K562 (cell line): ENCODE results near the gene TMEM107. TPM values are rescaled to one million over a fixed set of nuclear protein-coding genes. Genes with fewer than 3 reads are reported as not detected.

Source experiments
- CTCF ChIP-seq, 3 experiments: IDR thresholded peaks in 2 of 3; conservative IDR thresholded peaks in 1 of 3; 2 replicates each; pipeline ENCODE4 v1.5.1; 2011 to 2012; ENCODE audit warnings: low read length in 3 of 3, mild to moderate bottlenecking in 3 of 3, control low read depth in 2 of 3, improper control_type of control experiment in 1 of 3, inconsistent platforms in 1 of 3, low read depth in 1 of 3, mixed read lengths in 1 of 3, moderate library complexity in 1 of 3; ENCODE audit not compliant: insufficient read depth in 2 of 3
- ESRRA ChIP-seq: fragments of 450-650 bp; IDR thresholded peaks from 2 replicates; pipeline ENCODE4 v1.6.1; 2014; ENCODE audit warnings: low read depth, mild to moderate bottlenecking, moderate library complexity, borderline replicate concordance
- MYNN ChIP-seq, 2 experiments: sonication (generic); formaldehyde crosslinking in 1 of 2; IDR thresholded peaks; 2 replicates each; pipeline versions ENCODE4 v1.5.0 to v1.6.1; 2016 to 2020; ENCODE audit warnings: antibody characterized with exemption in 1 of 2, missing genetic modification reagents in 1 of 2
- PRDM10 ChIP-seq: fragments of 450-650 bp; IDR thresholded peaks from 2 replicates; pipeline ENCODE4 v1.6.1; 2018; ENCODE audit not compliant: partially characterized antibody
- polyA plus RNA-seq, 8 experiments: library from polyadenylated mRNA; depleted of rRNA in 4 of 8; stranded (reverse) in 5 of 8; unstranded in 3 of 8; fragments of >200 nt; fragmentation: Nextera tagmentation in 2 of 8; fragmentation: Illumina TruSeq in 1 of 8; extraction: Ambion mirVana in 2 of 8; extraction: Trizol in 1 of 8; gene quantifications; 2 replicates each; pipeline versions ENCODE4 v1.2.1 to v1.2.3, GENCODE V29; 2011 to 2014; ENCODE audit warnings: inconsistent platforms in 1 of 8, missing spikeins in 1 of 8
- total RNA-seq, 7 experiments: library from RNA; depleted of rRNA in 6 of 7; stranded (reverse); fragments of >200 nt in 6 of 7; fragmentation: Illumina TruSeq in 2 of 7; extraction: Trizol in 2 of 7; gene quantifications; 2 replicates each; pipeline versions ENCODE4 v1.2.1 to v1.2.3, GENCODE V29; 2011 to 2021; ENCODE audit warnings: low replicate concordance in 1 of 7

The TMEM107 gene
- total and polyA plus RNA-seq, 9 of the 15 experiments (the other 6 are each of a cell fraction or from before 2014, with no cell fraction given) = 7.1 to 26.2 (median 16.9) TPM

GRCh38 chr17:8158267-8159031, 17.7 kb downstream of the TMEM107 start (continued):
- peak; percentile 73 to 80 (median 79) for TF ChIP-seq CTCF (IDR thresholded peaks at IDR 0.05 in 2 of 3, conservative IDR thresholded peaks at IDR 0.05 in 1 of 3; ENCODE audit: insufficient read depth in 2 of 3, low read depth in 1 of 3, low read length in 3 of 3)
- TF ChIP-seq ESRRA = peak; percentile 93
- no peak for TF ChIP-seq PRDM10
- TF ChIP-seq MYNN (IDR thresholded peaks at IDR 0.05) = peak; percentile 52; the same call in 1 of the 2 replicates
- TF ChIP-seq MYNN (CRISPR knock-in tag; IDR thresholded peaks at IDR 0.05) = no peak
